ENCODE measurements around the gene TRPM5.

Gene TRPM5

GRCh38 chr11:2398664-2399355, 45.5 kb downstream of the TRPM5 start:
- Histone ChIP-seq H3K9me2 (replicated peaks; ENCODE audit: insufficient read depth, low read length) (no peaks in the 10 kb centered on the region), H3K36me3 (replicated peaks; ENCODE audit: insufficient read depth, low read length) (no peaks in the 10 kb centered on the region), H3K4me3 (ENCODE audit: low read length) (peak overlapping the region; percentile 89; the same call in 1 of the 2 replicates), H3K9ac (ENCODE audit: low read length) (peak overlapping the region; percentile 97; the same call in 1 of the 2 replicates), H3K4me2 (ENCODE audit: low read depth, low read length) (peak overlapping the region; percentile 99; the same call in 1 of the 2 replicates), H2AFZ (ENCODE audit: low read length) (no peak overlapping the region), H3F3A (ENCODE audit: insufficient read depth, low read length) (no peaks in the 10 kb centered on the region), H3K79me2 (ENCODE audit: low read length) (peaks cover 31% of the 10 kb centered on the region), H3K27ac (ENCODE audit: low read length) (no peak overlapping the region), H3K27me3 (replicated peaks; ENCODE audit: insufficient read depth, low read length) (peaks cover 12% of the 10 kb centered on the region), H3K4me1 (ENCODE audit: low read length) (peaks cover 12% of the 10 kb centered on the region), H4K20me1 (ENCODE audit: insufficient read depth, low read length) (no peaks in the 10 kb centered on the region), H3K9me3 (replicated peaks; ENCODE audit: insufficient read depth, low read length) (no peaks in the 10 kb centered on the region)
- TF ChIP-seq EZH2 (optimal IDR thresholded peaks at IDR 0.05; ENCODE audit: low read depth, low read length) (no peak), EZH2phosphoT487 (IDR thresholded peaks at IDR 0.05; ENCODE audit: low read length) (no peak), CTCF (IDR thresholded peaks at IDR 0.05; ENCODE audit: low read length) (no peak)
- DNase-seq = no peak

- peaks cover 12% of the 10 kb centered on the region for H3K4me1 ChIP-seq (ENCODE audit: low read length)
Observed at GRCh38 chr11:2397005-2397404, 47.3 kb downstream of the TRPM5 start.

GRCh38 chr11:2396471-2396870, 47.8 kb downstream of the TRPM5 start:
- no peak for DNase-seq
- Histone ChIP-seq H3K27me3 (replicated peaks; ENCODE audit: insufficient read depth, low read length) (peaks cover 23% of the 10 kb centered on the region), H3F3A (ENCODE audit: insufficient read depth, low read length) (no peaks in the 10 kb centered on the region), H2AFZ (ENCODE audit: low read length) (no peak overlapping the region), H3K27ac (ENCODE audit: low read length) (no peak overlapping the region), H3K79me2 (ENCODE audit: low read length) (peaks cover 18% of the 10 kb centered on the region), H3K4me3 (ENCODE audit: low read length) (no peak overlapping the region), H3K4me1 (ENCODE audit: low read length) (peaks cover 6% of the 10 kb centered on the region), H3K9me3 (replicated peaks; ENCODE audit: insufficient read depth, low read length) (no peaks in the 10 kb centered on the region), H3K36me3 (replicated peaks; ENCODE audit: insufficient read depth, low read length) (no peaks in the 10 kb centered on the region), H4K20me1 (ENCODE audit: insufficient read depth, low read length) (no peaks in the 10 kb centered on the region), H3K9me2 (replicated peaks; ENCODE audit: insufficient read depth, low read length) (no peaks in the 10 kb centered on the region), H3K9ac (ENCODE audit: low read length) (no peak overlapping the region), H3K4me2 (ENCODE audit: low read depth, low read length) (no peak overlapping the region)
- TF ChIP-seq EZH2 (optimal IDR thresholded peaks at IDR 0.05; ENCODE audit: low read depth, low read length) (no peak), EZH2phosphoT487 (IDR thresholded peaks at IDR 0.05; ENCODE audit: low read length) (no peak), CTCF (IDR thresholded peaks at IDR 0.05; ENCODE audit: low read length) (no peak)

More at GRCh38 chr11:2397005-2397404, 47.3 kb downstream of the TRPM5 start:
- no peak overlapping the region for H3K4me2 ChIP-seq (ENCODE audit: low read depth, low read length)
- no peaks in the 10 kb centered on the region for H3K36me3 ChIP-seq (replicated peaks; ENCODE audit: insufficient read depth, low read length)
- H3K4me3 ChIP-seq (ENCODE audit: low read length) = no peak overlapping the region
- no peak overlapping the region for H3K9ac ChIP-seq (ENCODE audit: low read length)
- peaks cover 23% of the 10 kb centered on the region for H3K79me2 ChIP-seq (ENCODE audit: low read length)
- H3F3A ChIP-seq (ENCODE audit: insufficient read depth, low read length) = no peaks in the 10 kb centered on the region
- H4K20me1 ChIP-seq (ENCODE audit: insufficient read depth, low read length) = no peaks in the 10 kb centered on the region
- H3K27ac ChIP-seq (ENCODE audit: low read length) = no peak overlapping the region
- H3K9me3 ChIP-seq (replicated peaks; ENCODE audit: insufficient read depth, low read length) = no peaks in the 10 kb centered on the region
- DNase-seq = no peak
- TF ChIP-seq EZH2phosphoT487 (IDR thresholded peaks at IDR 0.05; ENCODE audit: low read length) = no peak
- no peak for TF ChIP-seq EZH2 (optimal IDR thresholded peaks at IDR 0.05; ENCODE audit: low read depth, low read length)
- TF ChIP-seq CTCF (IDR thresholded peaks at IDR 0.05; ENCODE audit: low read length) = no peak
- H2AFZ ChIP-seq (ENCODE audit: low read length) = no peak overlapping the region
- no peaks in the 10 kb centered on the region for H3K9me2 ChIP-seq (replicated peaks; ENCODE audit: insufficient read depth, low read length)
- H3K27me3 ChIP-seq (replicated peaks; ENCODE audit: insufficient read depth, low read length) = peaks cover 20% of the 10 kb centered on the region

Measured in MM.1S (cell line).